NK-92 treated with Interleukin-12 subunit alpha and Interleukin-12 subunit beta, amount 100 ng/mL, for 24 hours (cell line): ENCODE measurements around the gene TDRD9.
"Not testable (repeated sequence)": the region's sequence is repeated elsewhere in the genome, so short reads cannot be mapped to it uniquely, and the experiment has no call there.

Source experiments
- DNase-seq: peaks from one replicate; lab custom pipeline; 2025; lab: John Stamatoyannopoulos, UW

The TDRD9 gene

GRCh38 chr14:103980623-103981238 lies 52.5 kb downstream of the TDRD9 start:
- not testable (repeated sequence) for DNase-seq

DNA sequence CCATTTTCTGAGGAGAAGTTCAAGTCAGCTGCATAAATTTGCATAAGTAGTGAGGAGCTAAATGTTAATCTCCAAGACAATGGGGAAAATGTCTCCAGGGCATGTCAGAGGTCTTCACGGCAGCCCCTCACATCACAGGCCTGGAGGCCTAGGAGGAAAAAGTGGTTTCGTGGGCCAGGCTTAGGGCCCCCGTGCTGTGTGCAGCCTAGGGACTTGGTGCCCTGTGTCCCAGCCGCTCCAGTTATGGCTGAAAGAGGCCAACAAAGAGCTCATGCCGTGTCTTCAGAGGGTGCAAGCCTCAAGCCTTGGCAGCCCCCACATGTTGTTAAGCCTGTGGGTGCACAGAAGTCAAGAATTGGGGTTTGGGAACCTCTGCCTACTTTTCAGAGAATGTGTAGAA lies 55.9 kb downstream of the TDRD9 start:
- no peak for DNase-seq

DNA sequence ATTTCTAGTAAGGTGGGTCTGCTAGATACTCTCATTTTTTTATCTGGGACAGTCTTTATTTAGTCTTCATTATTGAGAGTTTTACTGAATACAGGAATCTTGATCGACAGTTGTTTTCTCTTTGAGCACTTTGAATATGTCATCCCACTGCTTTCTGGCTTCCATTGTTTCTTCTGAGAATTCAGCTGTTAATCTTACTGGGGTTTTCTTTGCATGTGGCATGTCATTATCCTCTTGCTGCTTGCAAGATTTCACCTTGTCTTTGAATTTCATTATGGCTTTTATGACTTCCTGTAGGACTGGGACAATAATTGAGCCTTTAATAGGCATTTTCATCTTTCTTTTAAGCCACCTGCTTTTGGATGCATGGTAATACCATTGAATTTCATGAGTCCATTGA lies 60.8 kb downstream of the TDRD9 start:
- DNase-seq: no peak

DNA sequence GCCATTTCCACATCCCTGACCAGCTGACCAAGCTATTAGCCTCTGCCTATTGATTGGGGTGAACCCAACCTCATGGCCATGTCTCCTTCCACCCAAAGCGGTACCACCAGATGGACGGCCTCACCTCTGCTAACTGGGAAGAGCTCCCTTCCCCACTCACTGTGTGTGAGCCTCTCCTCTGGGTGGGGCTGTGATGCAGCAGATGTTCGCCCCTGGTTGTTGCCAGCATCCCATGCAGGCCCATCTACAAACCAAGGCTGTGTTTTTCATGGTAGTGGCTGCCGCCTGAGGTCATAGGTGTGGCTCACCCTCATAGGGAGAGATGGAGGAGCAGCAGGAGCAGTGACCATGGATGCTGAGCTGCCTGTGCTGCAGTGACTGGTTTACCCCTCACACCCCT lies 61.7 kb downstream of the TDRD9 start:
- DNase-seq: no peak

- no peak for DNase-seq
Measured at GRCh38 chr14:103994535-103995184, 66.4 kb downstream of the TDRD9 start.

- no peak for DNase-seq
Measured at GRCh38 chr14:103995876-103996275, 67.6 kb downstream of the TDRD9 start.

DNA sequence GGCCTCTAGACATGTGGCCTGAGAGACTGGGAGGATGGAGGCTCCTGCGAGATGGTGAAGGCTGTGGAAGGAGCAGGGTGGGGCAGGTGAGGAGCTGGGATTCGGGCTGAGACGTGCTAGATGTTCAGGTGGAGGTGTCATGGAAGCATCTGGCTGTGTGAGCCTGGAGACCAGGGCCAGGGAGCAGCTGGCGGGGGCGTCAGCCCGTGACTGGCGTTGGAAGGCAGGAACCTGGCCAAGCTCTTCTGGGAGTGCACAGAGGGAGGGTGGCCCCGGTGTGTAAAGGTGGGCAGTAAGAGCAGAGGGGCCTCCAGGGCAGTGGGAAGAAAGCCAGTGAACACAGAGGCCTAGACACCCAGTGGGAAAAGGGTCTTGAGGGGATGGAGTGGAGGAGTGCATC lies 69.1 kb downstream of the TDRD9 start:
- no peak for DNase-seq

DNA sequence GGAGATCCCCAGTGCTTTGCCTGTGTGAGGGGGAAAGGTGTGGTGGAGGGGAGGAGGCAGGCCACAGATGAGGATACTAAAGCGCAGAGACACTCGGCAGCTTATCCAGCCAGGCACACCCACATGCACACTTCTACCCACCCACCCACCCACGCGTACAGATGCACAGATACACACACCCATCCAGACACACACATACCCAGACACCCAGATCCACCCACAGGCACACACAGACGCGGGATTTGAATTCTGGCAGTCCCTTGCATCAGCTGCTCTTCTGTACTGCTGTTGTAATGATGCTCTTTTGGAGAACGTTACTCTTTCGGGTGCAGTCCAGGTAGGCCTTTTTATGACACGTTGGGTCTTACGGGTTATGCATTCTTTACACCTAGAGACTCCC lies 69.8 kb downstream of the TDRD9 start:
- DNase-seq: no peak

DNA sequence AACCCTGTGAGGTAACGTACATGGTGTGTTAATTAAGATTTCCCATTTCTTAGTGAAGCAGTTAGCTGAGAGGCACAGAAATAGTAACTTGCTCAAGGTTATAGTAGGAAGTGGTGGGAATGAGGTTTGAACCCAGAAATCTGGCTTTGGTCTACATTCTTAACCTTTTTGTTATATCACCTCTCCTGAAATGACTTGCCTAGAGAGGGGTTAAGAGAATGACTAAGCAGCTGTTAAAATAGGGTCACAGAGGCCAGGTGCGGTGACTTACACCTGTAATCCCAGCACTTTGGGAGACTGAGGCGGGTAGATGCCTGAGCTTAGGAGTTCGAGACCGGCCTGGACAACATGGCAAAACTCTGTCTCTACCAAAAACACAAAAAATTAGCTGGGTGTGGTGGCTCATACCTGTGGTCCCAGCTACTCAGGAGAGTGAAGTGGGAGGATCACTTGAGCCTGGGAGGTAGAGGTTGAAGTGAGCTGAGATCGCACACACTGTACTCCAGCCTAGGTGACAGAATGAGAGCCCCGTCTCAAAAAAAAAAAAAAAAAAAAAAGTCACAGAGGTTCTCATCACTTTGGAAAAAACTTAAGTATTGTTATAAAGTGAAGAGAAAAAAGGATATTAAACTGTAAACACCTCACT lies 71.7 kb downstream of the TDRD9 start:
- no peak for DNase-seq

DNA sequence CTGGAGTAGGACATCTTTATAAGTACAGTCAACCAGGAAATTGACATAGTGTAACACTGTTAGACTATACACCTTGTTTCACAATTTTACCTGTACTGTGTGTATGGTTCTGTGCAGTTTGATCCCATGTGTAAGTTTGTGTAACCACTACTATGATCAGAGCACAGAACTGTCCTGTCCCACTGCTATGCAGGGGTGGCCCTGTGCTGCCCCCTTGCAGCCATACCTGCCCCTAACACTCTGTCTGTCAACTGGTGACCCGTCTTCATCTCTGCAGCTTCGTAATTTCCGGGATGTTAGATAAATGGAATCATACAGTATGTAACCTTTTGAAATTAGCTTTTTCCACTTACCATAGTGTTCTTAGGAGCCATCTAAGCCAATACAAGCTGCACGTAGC lies 72.7 kb downstream of the TDRD9 start:
- no peak for DNase-seq

DNA sequence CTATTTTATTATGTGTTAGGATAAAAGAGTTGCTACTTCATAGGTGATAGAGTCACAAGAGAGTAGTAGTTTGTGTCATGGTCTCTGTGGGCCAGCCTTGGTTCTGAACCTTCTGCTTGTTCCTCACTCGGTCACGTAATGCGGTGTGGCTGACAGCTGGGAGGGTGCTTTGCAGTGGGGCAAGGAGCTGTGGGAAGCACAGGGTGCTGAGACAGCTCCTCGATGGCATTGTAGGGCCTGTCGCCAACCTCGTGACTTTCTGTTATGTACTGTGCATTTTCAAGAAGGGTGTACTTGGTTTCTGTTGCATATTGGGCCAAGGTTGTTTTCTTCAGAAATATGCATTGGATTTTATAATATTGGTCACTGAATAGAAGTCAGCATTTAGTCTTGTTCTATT lies 75.4 kb downstream of the TDRD9 start:
- DNase-seq: no peak

- no peak for DNase-seq
Measured at GRCh38 chr14:104004849-104005248, 76.6 kb downstream of the TDRD9 start.

DNA sequence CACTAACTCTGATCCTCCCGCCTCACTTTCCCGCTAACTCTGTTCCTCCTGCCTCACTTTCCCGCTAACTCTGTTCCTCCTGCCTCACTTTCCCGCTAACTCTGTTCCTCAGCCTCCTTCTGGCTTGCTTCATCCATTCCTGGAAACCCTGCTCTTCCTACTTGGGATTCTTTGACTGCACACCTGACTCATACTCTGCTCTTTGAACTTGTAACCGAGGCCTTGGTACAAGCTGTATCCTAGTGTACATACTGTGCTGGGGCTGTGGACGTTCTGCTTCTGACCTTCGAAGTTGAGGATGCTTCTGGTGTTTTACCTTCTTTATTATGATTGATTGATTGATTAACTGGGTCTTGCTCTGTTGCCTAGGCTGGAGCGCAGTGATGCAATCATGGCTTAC lies 77.2 kb downstream of the TDRD9 start:
- DNase-seq: no peak

- DNase-seq: no peak
Measured at GRCh38 chr14:104007121-104007520, 78.9 kb downstream of the TDRD9 start.

DNA sequence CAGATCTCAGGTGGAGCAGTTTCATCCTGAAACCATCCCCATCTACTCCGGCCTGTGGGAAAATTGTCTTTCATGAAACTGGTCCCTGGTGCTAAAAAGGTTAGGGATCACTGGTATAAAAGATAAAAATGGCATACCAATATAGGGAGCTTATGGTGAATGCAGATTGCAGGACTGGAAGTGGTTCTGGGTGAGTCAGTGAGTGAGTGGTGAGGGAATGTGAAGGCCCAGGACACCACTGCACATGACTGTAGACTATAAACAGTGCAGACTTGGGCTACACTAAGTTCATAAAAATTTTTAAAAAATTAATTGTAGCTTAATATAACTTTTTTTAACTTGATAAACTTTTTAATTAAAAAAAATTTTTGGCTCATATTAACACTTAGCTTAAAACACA lies 81.0 kb downstream of the TDRD9 start:
- DNase-seq: no peak

DNA sequence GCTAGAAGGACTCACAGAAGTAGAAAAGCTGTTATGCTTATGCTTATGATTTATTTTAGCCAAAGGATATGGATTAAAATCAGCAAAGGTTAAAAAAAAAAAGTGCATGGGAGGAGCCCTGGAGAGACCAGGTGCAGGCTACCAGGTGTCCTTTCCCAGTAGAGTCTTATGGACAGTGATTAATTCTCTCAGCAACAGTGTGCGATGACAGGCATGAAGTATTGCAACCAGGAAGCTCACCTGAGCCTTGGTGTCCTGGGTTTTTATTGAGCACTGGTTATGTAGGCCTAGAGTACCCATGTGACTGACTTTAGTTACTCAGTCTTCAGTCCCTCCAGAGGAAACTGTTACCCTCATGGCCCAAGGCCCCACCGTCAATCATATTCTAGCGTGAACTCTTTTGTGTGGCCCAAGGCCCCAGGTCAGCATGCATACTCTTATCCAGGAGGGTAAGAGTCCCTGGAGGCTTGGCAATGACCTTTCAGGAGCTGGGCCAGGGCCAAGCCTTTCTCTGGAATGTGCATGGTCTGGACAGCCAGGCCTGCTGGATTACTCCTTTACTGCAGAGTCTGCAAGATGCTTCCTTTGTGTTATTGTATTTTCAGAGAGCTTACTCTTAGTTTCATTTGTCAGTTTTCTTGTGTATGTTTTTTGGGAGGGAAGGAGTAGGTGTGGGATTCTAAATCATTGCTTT lies 83.7 kb downstream of the TDRD9 start:
- DNase-seq: no peak

- DNase-seq: no peak
Measured at GRCh38 chr14:104014764-104015163, 86.5 kb downstream of the TDRD9 start.

- no peak for DNase-seq
Measured at GRCh38 chr14:104016873-104017650, 88.8 kb downstream of the TDRD9 start.

- DNase-seq: no peak
Measured at GRCh38 chr14:104019029-104019428, 90.8 kb downstream of the TDRD9 start.

DNA sequence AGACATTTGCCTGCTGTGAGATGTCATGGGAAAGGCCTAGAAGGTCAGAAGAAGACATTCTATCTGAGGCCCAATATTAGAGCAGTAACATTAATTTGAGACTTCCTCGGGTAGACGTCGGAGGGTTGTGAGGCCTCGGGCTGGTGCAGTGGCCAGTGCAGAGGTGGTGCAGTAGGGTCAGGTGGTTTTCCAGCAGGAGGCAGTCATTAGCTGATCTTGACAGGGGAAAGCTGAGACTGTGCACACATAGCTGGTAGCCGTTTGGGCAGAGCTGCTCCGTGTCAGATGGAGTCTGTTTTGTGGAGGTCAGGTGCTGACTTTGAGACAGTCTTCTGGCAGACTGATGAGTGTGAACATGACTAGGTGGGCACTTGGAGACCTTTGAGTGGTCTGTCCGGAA lies 91.5 kb downstream of the TDRD9 start:
- no peak for DNase-seq

DNA sequence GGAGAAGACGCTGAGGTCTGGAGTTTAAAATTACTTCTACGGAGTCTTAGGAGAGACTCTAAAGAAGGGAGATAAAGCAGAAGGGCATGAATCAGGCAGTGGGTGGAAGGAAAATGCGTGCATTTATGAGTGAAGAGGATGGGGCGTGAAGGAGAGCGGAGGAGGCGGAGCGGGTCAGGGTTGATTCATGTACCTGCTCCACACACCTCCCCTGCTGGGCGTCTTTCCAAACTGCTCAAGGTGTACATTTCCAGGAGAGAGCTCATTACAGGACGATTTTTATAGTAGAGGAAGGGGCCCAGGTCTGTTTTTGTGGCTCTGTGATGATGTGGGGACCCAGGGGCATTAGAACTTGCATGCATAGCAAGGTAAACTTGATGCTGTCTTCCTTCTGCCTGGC lies 92.2 kb downstream of the TDRD9 start:
- DNase-seq: no peak

GRCh38 chr14:104023325-104024055 lies 95.2 kb downstream of the TDRD9 start:
- DNase-seq: no peak
